SK-N-SH treated with all-trans-retinoic acid at 6 μM for 48 hours (cell line): ENCODE measurements around the gene STT3B.

ENCODE experiments used
- GLIS3 ChIP-seq: fragments of 250-450 bp; sonication (Bioruptor Pico); IDR thresholded peaks from 2 replicates; pipeline ENCODE4 v1.5.0; 2020; ENCODE audit warnings: mild to moderate bottlenecking, moderate library complexity
- ZFP30 ChIP-seq: fragments of 450-650 bp; formaldehyde crosslinking; IDR thresholded peaks from 2 replicates; pipeline ENCODE4 v1.5.0; 2022; ENCODE audit warnings: mild to moderate bottlenecking, moderate library complexity

- TF ChIP-seq GLIS3 (no peak), ZFP30 (no peak)
These were observed 44.2 kb upstream of the STT3B start for GRCh38 chr3:31488475-31489017.
